Osteocyte (in vitro differentiated cells): Measurements from ENCODE around the gene ALPI. TPM values are rescaled to one million over a fixed set of nuclear protein-coding genes. Genes with fewer than 3 reads are reported as not detected.
A peak's percentile ranks its signal among the peaks of the same experiment; 100 is the strongest.
"Not testable (repeated sequence)": the region's sequence is repeated elsewhere in the genome, so short reads cannot be mapped to it uniquely, and the experiment has no call there.

Experiments used
- DNase-seq: peaks from one replicate; pipeline ENCODE4 v3.0.0; 2021; ENCODE audit warnings: mixed read lengths; ENCODE audit not compliant: unreplicated experiment; ENCODE audit errors: extremely low spot score
- H3K27ac Mint-ChIP-seq: one replicate; pipeline ENCODE4 v1.8.0; 2021; ENCODE audit warnings: mild to moderate bottlenecking, mixed read lengths; ENCODE audit not compliant: unreplicated experiment
- H3K27me3 Mint-ChIP-seq: one replicate; pipeline ENCODE4 v1.8.0; 2021; ENCODE audit warnings: mixed read lengths; ENCODE audit not compliant: unreplicated experiment
- H3K36me3 Mint-ChIP-seq: one replicate; pipeline ENCODE4 v1.8.0; 2021; ENCODE audit warnings: mixed read lengths; ENCODE audit not compliant: unreplicated experiment
- H3K4me1 Mint-ChIP-seq: one replicate; pipeline ENCODE4 v1.8.0; 2021; ENCODE audit warnings: mixed read lengths; ENCODE audit not compliant: unreplicated experiment
- H3K4me3 Mint-ChIP-seq: one replicate; pipeline ENCODE4 v1.8.0; 2021; ENCODE audit warnings: mild to moderate bottlenecking, moderate library complexity, mixed read lengths; ENCODE audit not compliant: unreplicated experiment
- H3K9me3 Mint-ChIP-seq: one replicate; pipeline ENCODE4 v1.8.0; 2021; ENCODE audit warnings: mixed read lengths; ENCODE audit not compliant: unreplicated experiment
- CTCF ChIP-seq: fragments of 200-600 bp; sonication (generic); IDR thresholded peaks from 2 replicates; pipeline ENCODE4 v1.5.0; 2021; ENCODE audit warnings: antibody characterized with exemption, mild to moderate bottlenecking, moderate library complexity
- total RNA-seq: library from RNA; stranded (reverse); gene quantifications from 2 replicates; pipeline ENCODE4 v1.2.1, GENCODE V29; 2021

ALPI gene
- total RNA-seq, 1 donor from 2014 or later, result not detected

- TF ChIP-seq CTCF, result no peak
- DNase-seq, result no peak
- H3K4me3 Mint-ChIP-seq, result no peak overlapping the region
- H3K4me1 Mint-ChIP-seq, result no peaks in the 10 kb centered on the region
- peaks cover 11% of the 10 kb centered on the region for H3K27me3 Mint-ChIP-seq
- no peaks in the 10 kb centered on the region for H3K9me3 Mint-ChIP-seq
- no peaks in the 10 kb centered on the region for H3K36me3 Mint-ChIP-seq
- H3K27ac Mint-ChIP-seq, result no peak overlapping the region
Measured at GRCh38 chr2:232448304-232448690, 7.7 kb upstream of the ALPI start.

GRCh38 chr2:232449964-232450363 lies 6.0 kb upstream of the ALPI start:
- H3K27me3 Mint-ChIP-seq, result peaks cover 22% of the 10 kb centered on the region

GRCh38 chr2:232451645-232452044 lies 4.3 kb upstream of the ALPI start:
- peaks cover 26% of the 10 kb centered on the region for H3K27me3 Mint-ChIP-seq

More at GRCh38 chr2:232449964-232450363, 6.0 kb upstream of the ALPI start:
- no peaks in the 10 kb centered on the region for H3K36me3 Mint-ChIP-seq
- no peaks in the 10 kb centered on the region for H3K9me3 Mint-ChIP-seq
- DNase-seq, result no peak
- H3K4me3 Mint-ChIP-seq, result no peak overlapping the region
- H3K27ac Mint-ChIP-seq, result no peak overlapping the region
- TF ChIP-seq CTCF, result no peak
- H3K4me1 Mint-ChIP-seq, result no peaks in the 10 kb centered on the region

GRCh38 chr2:232454630-232455029 lies 1.3 kb upstream of the ALPI start:
- peaks cover 5% of the 10 kb centered on the region for H3K4me1 Mint-ChIP-seq
- no peak for DNase-seq
- no peak overlapping the region for H3K27ac Mint-ChIP-seq
- H3K27me3 Mint-ChIP-seq, result peaks cover 28% of the 10 kb centered on the region
- no peaks in the 10 kb centered on the region for H3K36me3 Mint-ChIP-seq
- no peaks in the 10 kb centered on the region for H3K9me3 Mint-ChIP-seq
- no peak for TF ChIP-seq CTCF
- H3K4me3 Mint-ChIP-seq, result no peak overlapping the region

More at GRCh38 chr2:232451645-232452044, 4.3 kb upstream of the ALPI start:
- H3K4me1 Mint-ChIP-seq, H3K9me3 Mint-ChIP-seq, H3K27ac Mint-ChIP-seq, H3K36me3 Mint-ChIP-seq, H3K4me3 Mint-ChIP-seq: not testable (repeated sequence)
- peak; percentile 75 for DNase-seq

- H3K36me3 Mint-ChIP-seq, result no peaks in the 10 kb centered on the region
- no peak for TF ChIP-seq CTCF
- peaks cover 21% of the 10 kb centered on the region for H3K4me1 Mint-ChIP-seq
- no peaks in the 10 kb centered on the region for H3K9me3 Mint-ChIP-seq
- peaks cover 27% of the 10 kb centered on the region for H3K27me3 Mint-ChIP-seq
- no peak for DNase-seq
- no peak overlapping the region for H3K4me3 Mint-ChIP-seq
- no peak overlapping the region for H3K27ac Mint-ChIP-seq
Measured at GRCh38 chr2:232456296-232457120, 555 bp downstream of the ALPI start.
